ENCODE data around the gene WNT8A. TPM values are rescaled to one million over a fixed set of nuclear protein-coding genes. Genes with fewer than 3 reads are reported as not detected.

The WNT8A gene
- total and polyA plus RNA-seq, 2 of the 13 experiments (the other 11 are each of a cell fraction or from before 2014, with no cell fraction given), result not detected

- no peaks in the 10 kb centered on the region for H3K79me2 ChIP-seq (ENCODE audit: insufficient read depth, low read length)
- no peak overlapping the region for H3K9ac ChIP-seq (ENCODE audit: insufficient read depth, low read depth, low read length)
- peak overlapping the region; percentile 61 for H3K27ac ChIP-seq (ENCODE audit: extremely low read length, insufficient read depth, low read length)
- intact Hi-C loops (cut with micrococcal nuclease; ENCODE audit: unreplicated experiment), result no loop called here
- 69% methylated on average over 2 of the region's 2 CpGs for WGBS (ENCODE audit: low lambda C conversion rate)
- no peaks in the 10 kb centered on the region for H3K36me3 ChIP-seq (replicated peaks in 1 of 2; ENCODE audit: control insufficient read depth in 1 of 2, insufficient read depth in 2 of 2, low read length in 2 of 2)
- no peak overlapping the region for H2AFZ ChIP-seq (ENCODE audit: low read length)
- POLR2A ChIA-PET, result no interaction called here
- H3K27me3 ChIP-seq (ENCODE audit: control insufficient read depth in 1 of 2, insufficient read depth in 2 of 2, low read length in 2 of 2), result no peaks in the 10 kb centered on the region
- peaks cover 62% of the 10 kb centered on the region for H3K4me1 ChIP-seq (ENCODE audit: insufficient read depth, low read length)
- no peaks in the 10 kb centered on the region for H3K9me3 ChIP-seq (ENCODE audit: low read length)
- in situ Hi-C loops (cut with HindIII; ENCODE audit: extremely low pct_ligation_motif_present, low pct_unique_long_range_greater_than_20kb), result no loop called here
- H3K4me2 ChIP-seq (ENCODE audit: low read depth, low read length), result peak overlapping the region; percentile 67
- CTCF ChIA-PET (ENCODE audit: low intra/inter-chr PET ratio, low total read pairs), result no interaction called here
- FAIRE-seq (no peak), ATAC-seq (no peak), DNase-seq (ENCODE audit: low spot score) (no peak)
- BruUV-seq (replicated peaks), result no TSS peak
- no peak overlapping the region for H3K4me3 ChIP-seq (replicated peaks in 1 of 3; ENCODE audit: insufficient read depth in 1 of 3, low read depth in 2 of 3, low read length in 3 of 3)
- TF ChIP-seq, protein P1, sequence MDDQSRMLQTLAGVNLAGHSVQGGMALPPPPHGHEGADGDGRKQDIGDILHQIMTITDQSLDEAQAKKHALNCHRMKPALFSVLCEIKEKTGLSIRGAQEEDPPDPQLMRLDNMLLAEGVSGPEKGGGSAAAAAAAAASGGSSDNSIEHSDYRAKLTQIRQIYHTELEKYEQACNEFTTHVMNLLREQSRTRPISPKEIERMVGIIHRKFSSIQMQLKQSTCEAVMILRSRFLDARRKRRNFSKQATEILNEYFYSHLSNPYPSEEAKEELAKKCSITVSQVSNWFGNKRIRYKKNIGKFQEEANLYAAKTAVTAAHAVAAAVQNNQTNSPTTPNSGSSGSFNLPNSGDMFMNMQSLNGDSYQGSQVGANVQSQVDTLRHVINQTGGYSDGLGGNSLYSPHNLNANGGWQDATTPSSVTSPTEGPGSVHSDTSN (CRISPR knock-in tag; IDR thresholded peaks at IDR 0.05; ENCODE audit: borderline replicate concordance), result no peak
- TF ChIP-seq JUND (CRISPR knock-in tag; IDR thresholded peaks at IDR 0.05), result no peak
- TF ChIP-seq ZNF510 (CRISPR knock-in tag; IDR thresholded peaks at IDR 0.05; ENCODE audit: low read depth), result no peak
- no peak for TF ChIP-seq ZNF253 (CRISPR knock-in tag; IDR thresholded peaks at IDR 0.05; ENCODE audit: borderline replicate concordance)
- TF ChIP-seq ZNF280D (CRISPR knock-in tag; IDR thresholded peaks at IDR 0.05), result no peak
- no peak for TF ChIP-seq BRD4 (CRISPR knock-in tag; IDR thresholded peaks at IDR 0.05)
- TF ChIP-seq NBN (conservative IDR thresholded peaks at IDR 0.05), result no peak
- no peak for TF ChIP-seq SIX1 (CRISPR knock-in tag; IDR thresholded peaks at IDR 0.05; ENCODE audit: borderline replicate concordance)
- no peak for TF ChIP-seq FLYWCH1 (CRISPR knock-in tag; IDR thresholded peaks at IDR 0.05)
- no peak for TF ChIP-seq ATF7-NPFF (CRISPR knock-in tag; IDR thresholded peaks at IDR 0.05; ENCODE audit: low read depth)
- TF ChIP-seq REPIN1 (CRISPR knock-in tag; IDR thresholded peaks at IDR 0.05; ENCODE audit: borderline replicate concordance, low read depth), result no peak
- H4K20me1 ChIP-seq (ENCODE audit: insufficient read depth, low read length), result no peaks in the 10 kb centered on the region
Observed at GRCh38 chr5:138096363-138096762, 12.5 kb downstream of the WNT8A start.
